Esophagus (tissue), 2 donors: ENCODE measurements around the gene NUDT2. TPM values are rescaled to one million over a fixed set of nuclear protein-coding genes. Genes with fewer than 3 reads are reported as not detected.
"Not testable (repeated sequence)": the region's sequence is repeated elsewhere in the genome, so short reads cannot be mapped to it uniquely, and the experiment has no call there.

ENCODE experiments used
- H3K27ac ChIP-seq, 2 donors: one replicate each; pipeline ENCODE4 v1.5.1; 2013; ENCODE audit warnings: low read depth in 2 of 2, mild to moderate bottlenecking in 2 of 2, inconsistent platforms in 1 of 2, low read length in 1 of 2, moderate library complexity in 1 of 2
- H3K27me3 ChIP-seq, 2 donors: one replicate each; pipeline ENCODE4 v1.6.1; 2013; ENCODE audit warnings: low read length in 2 of 2, control low read depth in 1 of 2, mild to moderate bottlenecking in 1 of 2; ENCODE audit not compliant: insufficient read depth in 2 of 2, control insufficient read depth in 1 of 2
- H3K36me3 ChIP-seq, 2 donors: one replicate each; pipeline ENCODE4 v1.6.1; 2013; ENCODE audit warnings: low read length in 1 of 2; ENCODE audit not compliant: control insufficient read depth in 2 of 2, insufficient read depth in 2 of 2
- H3K4me1 ChIP-seq, 2 donors: one replicate each; pipeline ENCODE4 v1.6.1; 2013; ENCODE audit warnings: low read length in 1 of 2; ENCODE audit not compliant: control insufficient read depth in 2 of 2, insufficient read depth in 2 of 2
- H3K4me3 ChIP-seq, 2 donors: one replicate each; pipeline ENCODE4 v1.5.1; 2013; ENCODE audit warnings: low read length in 2 of 2, mild to moderate bottlenecking in 2 of 2, low read depth in 1 of 2, moderate library complexity in 1 of 2
- H3K9me3 ChIP-seq, 2 donors: one replicate each; pipeline ENCODE4 v1.6.1; 2013; ENCODE audit warnings: mild to moderate bottlenecking in 2 of 2, low read depth in 1 of 2, low read length in 1 of 2, moderate library complexity in 1 of 2; ENCODE audit not compliant: control insufficient read depth in 2 of 2, insufficient read depth in 1 of 2
- WGBS, 2 donors: extraction: QIAGEN DNeasy Blood & Tissue Kit; methylation state at CpG; one replicate each; pipeline ENCODE4 v1.1.7; 2013; 5-methylcytosine and 5-hydroxymethylcytosine counted together
- polyA plus RNA-seq, 2 donors: library from polyadenylated mRNA; stranded (reverse); fragments of 200-250 nt; gene quantifications; one replicate each; pipeline ENCODE4 v1.2.3, GENCODE V29; 2013
- donor health status: healthy with polysubstance abuse.
- donor health status: Bipolar disorder and iron deficiency.

NUDT2 gene
- polyA plus RNA-seq, 2 donors = 17.3 to 35.2 TPM

DNA sequence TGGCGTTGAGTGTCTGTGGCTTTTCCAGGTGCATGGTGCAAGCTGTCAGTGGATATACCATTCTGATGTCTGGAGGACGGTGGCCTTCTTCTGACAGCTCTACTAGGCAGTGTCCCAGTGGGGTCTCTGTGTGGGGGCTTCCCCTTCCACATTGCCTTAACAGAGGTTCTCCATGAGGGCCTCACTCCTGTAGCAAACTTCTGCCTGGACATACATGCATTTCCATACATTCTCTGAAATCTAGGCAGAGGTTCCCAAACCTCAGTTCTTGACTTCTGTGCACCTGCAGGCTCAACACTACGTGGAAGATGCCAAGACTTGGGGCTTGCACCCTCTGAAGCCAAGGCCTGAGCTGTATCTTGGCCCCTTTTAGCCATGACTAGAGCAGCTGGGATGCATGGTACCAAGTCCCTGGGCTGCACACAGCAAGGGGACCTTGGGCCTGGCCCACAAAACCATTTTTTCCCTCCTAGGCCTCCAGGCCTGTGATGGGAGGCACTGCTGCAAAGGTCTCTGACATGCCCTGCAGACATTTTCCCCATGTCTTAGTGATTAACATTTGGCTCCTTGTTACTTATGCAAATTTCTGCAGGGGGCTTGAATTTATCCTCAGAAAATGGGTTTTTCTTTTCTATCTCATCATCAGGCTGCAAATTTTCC, 38.5 kb downstream of the NUDT2 start:
- 92 to 95% methylated on average over 3 of the region's 3 CpGs for WGBS, 2 donors
- H3K27me3 ChIP-seq, H3K4me1 ChIP-seq: not testable (repeated sequence)

DNA sequence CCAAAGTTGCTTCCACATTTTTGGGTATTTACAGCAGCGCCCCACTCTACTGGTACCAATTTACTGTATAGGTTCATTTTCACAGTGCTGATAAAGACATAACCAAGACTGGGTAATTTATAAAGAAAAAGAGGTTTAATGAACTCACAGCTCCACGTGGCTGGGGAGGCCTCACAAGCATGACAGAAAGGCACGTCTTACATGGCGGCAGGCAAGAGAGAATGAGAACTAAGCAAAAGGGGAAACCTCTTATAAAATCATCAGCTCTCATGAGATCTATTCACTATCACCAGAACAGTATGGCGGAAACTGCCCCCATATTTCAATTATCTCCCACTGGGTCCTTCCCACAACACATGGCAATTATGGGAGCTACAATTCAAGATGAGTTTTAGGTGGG, 39.4 kb downstream of the NUDT2 start:
- H3K4me1 ChIP-seq, H3K4me3 ChIP-seq, H3K9me3 ChIP-seq, H3K27me3 ChIP-seq, H3K27ac ChIP-seq: not testable (repeated sequence)
- 93 to 96% methylated on average over 5 of the region's 5 CpGs for WGBS, 2 donors
- H3K36me3 ChIP-seq = peaks cover 0 to 23% of the 10 kb centered on the region in 2 donors

More for the DNA sequence above, 38.5 kb downstream of the NUDT2 start:
- H3K4me3 ChIP-seq, H3K9me3 ChIP-seq, H3K27ac ChIP-seq: not testable (repeated sequence)
- peaks cover 0 to 23% of the 10 kb centered on the region in 2 donors for H3K36me3 ChIP-seq

DNA sequence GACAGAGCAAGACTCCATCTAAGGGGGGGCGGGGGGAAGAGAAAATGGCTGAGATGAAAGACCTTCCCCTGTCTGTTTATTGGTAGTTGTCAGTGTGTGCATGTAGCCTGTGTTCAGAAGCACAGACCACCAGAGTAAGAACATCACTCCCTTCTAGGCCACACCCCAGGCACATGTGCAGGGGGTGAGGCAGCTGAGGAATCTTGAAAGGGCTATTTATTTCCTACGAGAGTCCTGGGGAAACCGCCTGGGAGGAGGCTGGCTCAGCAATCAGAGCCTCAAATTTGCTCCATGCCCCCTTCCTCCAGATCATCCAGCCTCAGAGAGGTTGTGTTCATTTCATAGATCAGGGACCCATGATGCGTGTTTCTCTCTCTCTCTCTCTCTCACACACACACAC, 40.3 kb downstream of the NUDT2 start:
- Histone ChIP-seq H3K27me3 (no peaks in the 10 kb centered on the region), H3K4me3 (no peak overlapping the region), H3K27ac (no peak overlapping the region), H3K9me3 (peaks cover 0 to 4% of the 10 kb centered on the region in 2 donors), H3K36me3 (peaks cover 0 to 23% of the 10 kb centered on the region in 2 donors), H3K4me1 (peaks cover 0 to 5% of the 10 kb centered on the region in 2 donors)
- 90 to 96% methylated on average over 4 of the region's 4 CpGs for WGBS, 2 donors

DNA sequence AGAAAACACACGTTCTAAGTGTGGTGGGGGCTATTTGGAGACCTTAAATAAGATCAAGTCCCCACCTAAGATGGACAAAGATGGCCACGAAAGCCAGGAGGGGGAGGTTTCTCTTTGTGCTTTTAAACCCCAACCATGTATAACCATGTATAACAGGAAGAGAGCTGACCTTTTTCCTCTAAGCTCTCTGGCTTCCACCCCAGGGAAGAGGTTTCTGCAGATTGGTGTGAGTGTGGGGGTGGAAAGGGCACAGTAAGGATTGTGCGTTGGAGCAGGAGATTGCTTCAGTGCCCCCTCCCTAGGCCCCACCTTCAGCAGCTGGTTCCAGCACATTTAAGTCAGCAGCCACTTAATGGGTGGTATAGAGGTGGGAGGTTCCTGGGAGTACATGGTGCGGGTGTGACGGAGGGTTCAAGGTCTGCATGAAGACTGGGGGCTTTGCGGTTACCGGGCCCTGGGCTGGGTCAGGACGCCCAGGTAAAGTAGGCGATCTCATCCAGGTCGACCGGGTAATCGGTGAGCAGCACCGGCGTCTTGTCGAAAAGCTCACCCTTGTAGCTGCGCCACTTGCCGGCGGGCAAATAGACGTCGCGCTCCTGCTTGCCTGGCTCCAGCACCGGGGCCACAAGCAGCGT, 41.1 kb downstream of the NUDT2 start:
- H3K4me1 ChIP-seq = peaks cover 0 to 7% of the 10 kb centered on the region in 2 donors
- 74 to 83% methylated on average over 23 of the region's 23 CpGs for WGBS, 2 donors
- H3K36me3 ChIP-seq = peaks cover 0 to 23% of the 10 kb centered on the region in 2 donors

DNA sequence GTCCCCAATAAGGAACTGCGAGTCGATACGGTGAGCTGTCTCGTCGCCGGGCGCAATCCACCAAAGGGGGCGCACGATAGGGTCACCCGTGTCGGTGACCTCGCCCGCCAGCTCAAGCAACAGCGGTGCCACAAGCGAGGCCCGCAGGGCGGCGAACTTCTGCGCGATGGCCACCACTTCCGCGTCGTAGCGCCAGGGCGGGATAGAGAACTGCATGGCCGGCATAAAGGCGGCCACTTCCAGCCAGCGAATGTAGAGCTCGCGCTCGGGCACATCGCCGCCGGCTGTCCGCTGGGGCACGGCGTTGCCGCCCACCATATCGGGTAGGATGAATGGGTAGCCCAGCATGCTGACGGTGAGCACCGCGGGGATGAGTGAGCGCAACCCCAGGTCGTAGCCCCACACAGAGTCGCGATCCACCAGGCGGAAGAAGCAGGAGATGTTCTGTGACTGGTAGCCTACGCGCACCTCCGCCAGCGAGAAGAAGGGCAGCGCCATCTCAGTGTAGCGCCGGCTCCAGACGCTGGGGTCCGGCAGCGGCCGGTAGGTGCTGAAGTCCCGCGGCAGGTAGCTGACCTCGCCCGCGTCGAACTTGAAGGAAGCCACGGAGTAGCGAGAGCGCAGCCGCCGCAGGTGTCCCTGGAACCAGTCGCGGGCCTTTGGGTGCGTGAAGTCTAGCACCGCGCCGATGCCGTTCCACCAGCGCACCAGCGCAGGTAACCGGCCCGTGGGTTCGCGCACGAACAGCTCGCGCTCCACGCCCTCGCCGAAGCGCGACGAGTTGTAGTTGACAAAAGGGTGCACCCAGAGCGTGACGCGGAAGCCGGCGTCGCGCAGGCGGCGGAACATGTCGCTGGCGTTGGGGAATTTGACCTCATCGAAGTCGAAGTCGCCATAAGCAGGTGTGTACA, 41.9 kb downstream of the NUDT2 start:
- H3K4me1 ChIP-seq = peaks cover 0 to 7% of the 10 kb centered on the region in 2 donors
- peaks cover 0 to 23% of the 10 kb centered on the region in 2 donors for H3K36me3 ChIP-seq
- H3K4me3 ChIP-seq = peak overlapping the region in 1 of 2 donors; percentile 4
- WGBS, 2 donors = 73 to 81% methylated on average over 104 to 105 of the region's 105 CpGs
- no peak overlapping the region for H3K27ac ChIP-seq
- peaks cover 0 to 4% of the 10 kb centered on the region in 2 donors for H3K9me3 ChIP-seq
- H3K27me3 ChIP-seq = no peaks in the 10 kb centered on the region

More for the DNA sequence above, 41.1 kb downstream of the NUDT2 start:
- no peaks in the 10 kb centered on the region for H3K27me3 ChIP-seq
- no peak overlapping the region for H3K27ac ChIP-seq
- H3K4me3 ChIP-seq = no peak overlapping the region
- peaks cover 0 to 4% of the 10 kb centered on the region in 2 donors for H3K9me3 ChIP-seq

DNA sequence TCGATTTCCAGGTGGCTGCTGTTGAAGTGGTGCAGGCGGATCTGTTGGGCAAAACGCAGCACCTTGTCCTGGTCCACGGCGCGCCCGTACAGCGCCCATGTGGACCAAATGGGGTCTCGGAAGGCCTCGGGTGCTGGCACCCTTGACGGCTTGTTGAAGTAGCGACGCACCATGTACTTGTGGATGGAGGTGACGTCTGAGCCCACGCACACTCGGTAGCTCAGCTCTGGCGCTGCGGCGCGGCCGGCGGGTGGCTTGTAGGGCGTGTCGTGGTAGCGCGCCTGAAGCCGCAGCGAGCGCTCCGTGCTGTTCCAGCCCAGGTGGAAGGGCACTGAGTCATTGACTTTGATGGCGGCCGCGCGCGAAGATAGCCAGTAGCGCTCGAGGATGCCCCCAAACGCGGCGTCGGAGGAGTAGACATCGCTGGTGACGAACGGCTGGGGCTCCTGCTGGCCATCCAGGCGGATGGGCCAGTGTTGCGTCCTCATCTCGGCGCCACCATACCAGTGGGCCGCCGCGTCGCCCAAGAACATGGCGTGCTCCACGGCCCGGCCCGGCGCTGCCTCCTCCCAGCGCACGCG, 42.6 kb downstream of the NUDT2 start:
- Histone ChIP-seq H3K9me3 (peaks cover 0 to 4% of the 10 kb centered on the region in 2 donors), H3K4me3 (no peak overlapping the region), H3K36me3 (peaks cover 0 to 23% of the 10 kb centered on the region in 2 donors), H3K27me3 (no peaks in the 10 kb centered on the region), H3K4me1 (peaks cover 0 to 7% of the 10 kb centered on the region in 2 donors), H3K27ac (no peak overlapping the region)
- 88 to 92% methylated on average over 60 of the region's 60 CpGs for WGBS, 2 donors

DNA sequence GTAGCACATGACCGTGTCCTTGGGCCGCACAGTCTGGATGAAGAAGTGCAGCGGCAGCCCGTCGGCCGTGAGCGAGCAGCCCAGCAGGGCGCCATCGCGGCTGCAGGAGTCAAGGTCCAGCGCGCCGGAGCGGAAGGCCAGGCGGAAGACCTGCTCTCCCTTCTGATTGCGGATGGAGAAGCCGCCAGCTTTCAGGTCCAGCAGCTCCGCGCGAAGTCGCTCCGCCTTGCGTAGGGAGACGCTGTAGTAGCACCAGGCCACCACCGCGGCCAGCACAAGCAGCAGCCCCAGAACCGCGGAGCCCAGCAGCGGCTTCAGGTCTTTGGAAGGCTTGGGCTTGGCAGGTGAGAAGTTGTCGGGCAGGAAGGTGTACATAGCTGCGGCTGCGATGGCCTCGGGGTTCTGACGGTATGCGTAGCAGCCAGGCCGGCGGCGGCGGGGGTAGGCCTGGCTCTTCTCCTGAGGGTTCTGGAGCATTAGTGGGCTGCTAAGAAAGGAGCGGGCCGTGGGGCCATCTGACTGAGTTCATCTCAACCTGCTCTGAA, 43.2 kb downstream of the NUDT2 start:
- 72 to 86% methylated on average over 41 of the region's 41 CpGs for WGBS, 2 donors
- no peak overlapping the region for H3K27ac ChIP-seq
- H3K4me1 ChIP-seq = peaks cover 0 to 7% of the 10 kb centered on the region in 2 donors
- no peaks in the 10 kb centered on the region for H3K27me3 ChIP-seq
- H3K4me3 ChIP-seq = no peak overlapping the region
- peaks cover 0 to 4% of the 10 kb centered on the region in 2 donors for H3K9me3 ChIP-seq
- peaks cover 0 to 23% of the 10 kb centered on the region in 2 donors for H3K36me3 ChIP-seq

DNA sequence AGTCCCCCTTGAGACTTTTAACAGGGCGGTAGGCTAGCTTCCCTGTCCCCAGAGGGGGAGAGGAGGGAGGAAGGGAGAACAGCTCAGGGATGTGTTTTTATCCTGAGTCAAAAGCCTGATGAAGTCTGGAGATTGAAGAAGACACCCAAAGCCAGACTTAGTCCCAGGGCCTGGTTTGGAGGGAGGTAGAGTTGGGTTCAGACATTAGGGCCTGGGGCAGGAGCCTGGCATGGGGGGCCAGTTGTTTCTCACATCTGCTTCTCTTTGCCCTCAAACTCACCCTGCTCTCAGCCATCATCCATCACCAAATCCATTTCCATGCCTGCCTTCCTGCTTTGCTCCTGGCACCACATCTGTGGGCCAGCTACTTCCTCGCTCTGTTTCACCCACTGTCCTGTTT, 44.4 kb downstream of the NUDT2 start:
- Histone ChIP-seq H3K27me3 (no peaks in the 10 kb centered on the region), H3K4me3 (no peak overlapping the region), H3K27ac (no peak overlapping the region), H3K4me1 (peaks cover 0 to 7% of the 10 kb centered on the region in 2 donors), H3K9me3 (peaks cover 0 to 4% of the 10 kb centered on the region in 2 donors), H3K36me3 (peaks cover 0 to 23% of the 10 kb centered on the region in 2 donors)
- WGBS, 2 donors = 84 to 96% methylated on average over 2 of the region's 2 CpGs

DNA sequence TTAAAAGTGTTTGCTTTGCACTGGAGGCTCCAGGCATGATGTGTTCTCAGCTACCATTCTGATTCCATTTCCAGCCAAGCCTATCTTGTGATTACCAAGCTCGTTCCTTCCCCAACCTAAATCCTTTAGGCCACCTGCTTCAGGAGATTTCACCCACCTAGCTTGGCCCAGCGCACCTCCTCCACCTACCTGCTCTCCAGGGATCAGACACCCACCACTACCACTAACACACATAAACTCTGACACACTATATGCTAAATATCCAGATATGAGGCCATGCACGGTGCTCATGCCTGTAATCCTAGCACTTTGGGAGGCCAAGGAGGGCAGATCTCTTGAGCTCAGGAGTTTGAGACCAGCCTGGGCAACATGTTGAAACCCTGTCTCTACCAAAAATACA, 45.0 kb downstream of the NUDT2 start:
- 82 to 96% methylated on average over 3 of the region's 3 CpGs for WGBS, 2 donors
- H3K27me3 ChIP-seq = no peaks in the 10 kb centered on the region
- no peak overlapping the region for H3K27ac ChIP-seq
- peaks cover 0 to 23% of the 10 kb centered on the region in 2 donors for H3K36me3 ChIP-seq
- H3K4me3 ChIP-seq = no peak overlapping the region
- H3K9me3 ChIP-seq = peaks cover 0 to 4% of the 10 kb centered on the region in 2 donors
- peaks cover 0 to 7% of the 10 kb centered on the region in 2 donors for H3K4me1 ChIP-seq
